Posterior cingulate gyrus (tissue), 11 donors: ENCODE data around the gene OR10G2.
"Not testable (repeated sequence)": the region's sequence is repeated elsewhere in the genome, so short reads cannot be mapped to it uniquely, and the experiment has no call there.

ENCODE experiments used
- DNase-seq, 10 donors: peaks; one replicate each; pipeline versions ENCODE4 v3.0.0 to v3.0.0-alpha.2; 2020 to 2021; ENCODE audit warnings: mixed read lengths in 3 of 10
- intact Hi-C: fragments of 100-400 bp; cut with DNase I; formaldehyde crosslinking; loops from one replicate; pipeline ENCODE4 v1.15.1; 2023

OR10G2 gene, protein sequence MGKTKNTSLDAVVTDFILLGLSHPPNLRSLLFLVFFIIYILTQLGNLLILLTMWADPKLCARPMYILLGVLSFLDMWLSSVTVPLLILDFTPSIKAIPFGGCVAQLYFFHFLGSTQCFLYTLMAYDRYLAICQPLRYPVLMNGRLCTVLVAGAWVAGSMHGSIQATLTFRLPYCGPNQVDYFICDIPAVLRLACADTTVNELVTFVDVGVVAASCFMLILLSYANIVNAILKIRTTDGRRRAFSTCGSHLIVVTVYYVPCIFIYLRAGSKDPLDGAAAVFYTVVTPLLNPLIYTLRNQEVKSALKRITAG

DNA sequence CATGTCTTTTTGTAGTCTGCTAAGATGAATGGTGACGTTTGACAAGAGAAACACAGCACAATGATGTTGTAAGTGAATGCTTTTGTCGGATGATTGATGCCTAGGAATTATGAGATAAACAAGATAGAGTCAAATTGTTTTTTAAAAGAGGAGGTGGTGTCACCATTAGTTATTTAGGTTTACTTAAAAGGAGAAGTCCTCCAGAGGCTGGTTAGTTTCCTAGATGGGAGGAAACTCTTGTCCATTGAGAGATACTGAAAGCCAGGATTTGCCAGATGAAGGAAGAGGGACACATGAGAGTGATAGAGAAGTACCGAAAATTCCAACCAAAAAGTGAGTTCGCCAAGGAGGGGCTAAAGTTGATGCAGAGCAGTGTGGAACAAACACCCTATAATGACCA is at the start of gene OR10G2:
Gene OR10G2, minus strand, starts transcription at position 101 of the 400 bp plus-strand sequence. Its CDS starts 98 bp downstream, at position 3.
- no peak for DNase-seq
- intact Hi-C loops: no loop called here

DNA sequence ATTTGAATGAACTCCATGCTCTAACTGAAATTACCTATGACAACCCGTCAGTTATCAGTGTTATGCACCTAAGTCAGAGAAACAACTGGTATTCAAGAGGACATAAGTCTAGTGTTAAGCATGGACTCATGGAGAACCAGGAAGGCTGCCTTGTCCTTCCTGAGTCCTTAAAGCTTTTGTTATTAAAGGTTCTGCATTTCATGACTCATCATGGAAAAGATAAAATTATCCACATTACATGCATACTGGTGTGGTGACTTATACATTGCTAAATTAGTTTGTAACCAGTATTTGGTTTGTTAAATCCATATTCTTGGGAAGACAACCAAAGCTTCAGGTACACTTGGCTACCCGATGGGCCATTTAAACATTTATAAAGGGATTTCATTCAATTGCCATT is 45.3 kb upstream of the OR10G2 start:
- no peak for DNase-seq
- intact Hi-C loops: no loop called here

DNA sequence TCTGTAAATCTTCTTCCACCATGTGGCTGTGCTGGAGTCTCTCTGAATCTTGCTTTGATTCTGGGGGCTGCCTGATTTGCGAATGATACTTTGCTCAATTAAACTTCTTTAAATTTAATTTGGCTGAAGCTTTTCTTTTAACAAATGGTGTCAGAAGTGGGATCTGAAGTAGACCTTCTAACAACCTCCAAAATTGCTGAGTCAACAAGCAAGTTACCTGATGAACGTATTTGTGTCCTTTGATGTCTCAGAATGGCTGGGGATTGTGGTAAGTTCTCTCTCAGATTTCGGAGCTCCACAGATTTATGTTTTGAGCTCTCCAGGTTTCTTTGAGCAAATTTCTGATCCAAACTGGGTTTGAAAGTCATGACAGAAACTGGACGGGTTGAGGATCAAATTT is 40.8 kb upstream of the OR10G2 start:
- intact Hi-C loops: no loop called here
- no peak for DNase-seq

DNA sequence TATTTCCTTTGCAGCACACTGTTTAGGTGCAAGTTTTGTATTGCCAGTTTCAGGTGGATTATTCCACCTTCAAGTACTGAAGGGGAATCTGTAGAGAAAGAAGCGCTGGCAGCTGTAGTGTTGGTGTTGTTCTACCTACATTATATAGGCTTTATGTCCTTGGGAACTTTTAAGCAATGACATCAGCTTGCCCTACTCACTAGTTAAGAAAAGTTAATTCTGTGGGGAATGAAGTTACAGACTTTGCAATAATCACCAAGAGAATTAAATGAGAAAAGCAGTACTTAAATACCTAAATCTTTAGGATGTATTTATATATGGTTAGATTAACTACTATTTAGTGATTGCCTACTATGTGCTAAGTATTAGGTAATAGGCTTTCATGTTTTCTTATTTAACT is 39.0 kb upstream of the OR10G2 start, which contains the start of gene OR4E1:
Gene OR4E1, minus strand, starts transcription at position 101 of the 400 bp plus-strand sequence. CDS start 2,883 bp downstream, outside the sequence.
- intact Hi-C loops: no loop called here
- DNase-seq: no peak

DNA sequence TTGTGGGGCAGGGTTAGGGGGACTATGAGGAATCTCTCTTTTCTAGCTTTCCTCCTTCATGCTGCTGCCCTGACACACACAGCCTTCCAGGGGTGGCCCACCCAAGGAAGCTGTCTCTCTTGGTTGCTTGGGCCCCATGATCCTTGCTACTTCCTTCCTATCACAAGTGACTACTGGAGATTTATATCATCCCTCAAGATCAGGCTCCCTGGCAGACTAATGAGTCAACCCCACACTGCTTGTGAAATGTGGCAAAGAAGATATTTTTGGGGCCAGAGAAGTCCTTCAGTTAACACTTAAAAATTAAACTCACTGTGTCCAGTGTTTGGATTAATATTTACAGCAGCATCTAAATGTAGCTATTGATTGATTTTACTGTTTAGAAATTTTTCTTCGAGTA is 37.4 kb upstream of the OR10G2 start:
- DNase-seq: no peak
- intact Hi-C loops: no loop called here

DNA sequence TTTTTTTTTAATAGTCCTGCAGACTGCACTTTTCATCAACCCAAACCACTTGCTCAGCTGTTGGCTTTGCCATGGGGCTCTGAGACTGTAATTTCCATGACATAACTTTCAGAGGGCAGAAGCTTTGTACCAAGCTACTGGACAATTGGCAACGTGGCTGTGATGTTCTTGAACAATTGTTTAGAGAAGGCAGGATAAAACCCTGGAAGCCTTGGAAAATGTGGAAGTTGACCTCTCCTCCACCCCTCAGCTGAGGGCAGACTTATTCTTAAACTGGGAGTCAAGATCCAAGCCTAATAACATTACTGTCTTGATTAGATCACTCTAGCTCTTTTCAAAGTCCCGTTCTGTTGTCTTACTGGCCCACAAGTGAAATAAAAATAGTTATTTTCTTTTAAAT is 36.6 kb upstream of the OR10G2 start:
- no peak for DNase-seq
- intact Hi-C loops: no loop called here

DNA sequence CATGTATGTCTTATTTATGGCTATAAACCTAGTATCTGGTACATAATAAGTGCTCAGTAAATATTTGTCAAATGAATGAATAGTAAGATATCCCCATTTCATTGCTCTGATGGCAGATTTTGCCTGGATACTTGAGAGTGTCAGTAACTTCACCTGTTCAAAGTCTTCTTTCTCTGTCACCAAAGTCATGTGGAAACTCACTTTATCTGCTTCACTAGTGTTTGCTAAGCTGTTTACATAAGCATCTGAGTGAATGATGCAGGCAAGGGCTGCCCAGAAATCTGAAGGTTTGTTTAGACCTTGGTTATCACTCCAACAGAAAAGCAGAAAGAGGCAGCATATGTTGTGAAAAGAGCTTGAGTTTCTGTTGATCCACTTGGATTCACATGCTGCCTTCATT is 34.5 kb upstream of the OR10G2 start:
- intact Hi-C loops: no loop called here
- DNase-seq: no peak

DNA sequence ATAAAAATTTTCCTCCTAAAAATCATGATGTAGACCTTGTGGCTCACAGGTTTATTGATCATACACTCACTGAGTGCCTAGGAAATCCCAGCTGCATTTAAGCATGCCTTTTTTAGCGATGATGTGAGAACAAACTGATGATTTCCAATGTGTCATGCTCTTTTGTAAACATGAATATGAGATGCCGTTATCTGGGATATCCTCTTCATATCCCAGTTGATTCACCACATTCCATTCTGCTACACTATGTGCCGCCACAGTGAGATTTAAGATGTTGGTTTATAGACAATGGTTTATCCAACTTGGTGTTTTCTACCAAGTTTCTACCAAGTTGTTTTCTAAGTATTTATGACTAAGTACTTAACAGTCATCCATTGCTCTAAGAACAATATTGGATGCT is 33.6 kb upstream of the OR10G2 start:
- intact Hi-C loops: no loop called here
- DNase-seq: no peak

DNA sequence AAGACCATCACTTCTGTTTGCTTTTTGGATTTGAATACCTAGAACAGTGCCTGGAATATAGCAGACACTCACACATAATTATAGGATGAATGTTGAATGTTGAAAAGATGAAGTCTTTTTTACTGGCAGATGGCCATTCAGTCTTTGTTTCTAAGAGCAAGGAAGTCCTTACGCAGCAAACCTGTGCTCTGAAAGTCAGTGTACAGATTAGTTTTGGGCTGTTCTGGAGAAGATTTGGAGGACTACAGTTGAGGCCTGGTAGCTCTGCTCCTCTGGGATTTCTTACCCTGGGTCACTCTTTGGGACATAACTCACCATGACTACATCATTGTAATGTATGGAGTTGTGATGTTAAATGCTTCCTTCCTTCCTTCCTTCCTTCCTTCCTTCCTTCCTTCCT is 22.2 kb upstream of the OR10G2 start:
- intact Hi-C loops: no loop called here
- DNase-seq: no peak

DNA sequence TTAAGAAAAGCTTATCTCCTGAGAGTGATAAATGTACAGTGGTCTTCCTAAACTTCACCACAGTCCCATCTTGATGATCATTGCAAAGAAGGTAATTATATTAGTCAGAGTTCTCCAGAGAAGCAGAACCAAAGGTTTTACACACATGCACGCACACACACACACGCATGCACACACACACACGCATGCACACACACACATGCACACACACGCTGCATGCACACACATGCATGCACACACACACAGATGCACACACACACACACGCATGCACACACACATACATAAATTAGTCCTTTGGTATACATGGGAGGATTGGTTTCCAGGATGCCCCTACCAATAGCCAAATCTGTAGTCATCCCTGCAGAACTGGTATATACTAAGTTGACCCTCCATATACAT is 19.5 kb upstream of the OR10G2 start:
- DNase-seq: no peak
- intact Hi-C loops: no loop called here

DNA sequence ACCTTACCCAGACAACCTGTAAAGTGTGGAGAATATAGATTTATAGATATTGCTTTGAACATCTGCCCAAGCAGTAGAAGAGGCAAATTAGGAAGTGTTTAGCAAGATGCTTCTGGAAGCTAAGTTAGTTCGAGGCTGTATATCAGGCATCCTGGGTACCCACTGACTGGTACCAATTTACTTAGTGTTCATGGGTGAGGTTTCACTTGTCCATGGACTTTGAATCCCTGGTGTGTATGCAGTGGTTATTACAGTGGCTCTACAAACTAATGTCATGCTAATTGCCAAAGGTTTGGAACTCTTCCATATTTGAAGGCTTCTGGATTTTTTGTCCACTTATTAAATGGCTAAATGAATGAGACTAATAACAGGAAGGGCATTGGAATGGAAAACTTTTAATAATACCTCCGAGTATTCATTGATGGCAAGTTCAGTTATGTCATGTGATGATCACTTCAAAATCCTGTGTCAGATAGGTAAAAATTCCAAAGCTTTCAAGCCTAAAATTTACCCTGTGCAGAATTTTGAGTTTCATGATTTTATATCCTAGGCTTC is 18.7 kb upstream of the OR10G2 start, which contains the start of gene OR4E2:
Gene OR4E2, plus strand, starts transcription at position 505 of the 555 bp plus-strand sequence. CDS start 11,248 bp downstream, outside the sequence.
- no peak for DNase-seq
- intact Hi-C loops: no loop called here

DNA sequence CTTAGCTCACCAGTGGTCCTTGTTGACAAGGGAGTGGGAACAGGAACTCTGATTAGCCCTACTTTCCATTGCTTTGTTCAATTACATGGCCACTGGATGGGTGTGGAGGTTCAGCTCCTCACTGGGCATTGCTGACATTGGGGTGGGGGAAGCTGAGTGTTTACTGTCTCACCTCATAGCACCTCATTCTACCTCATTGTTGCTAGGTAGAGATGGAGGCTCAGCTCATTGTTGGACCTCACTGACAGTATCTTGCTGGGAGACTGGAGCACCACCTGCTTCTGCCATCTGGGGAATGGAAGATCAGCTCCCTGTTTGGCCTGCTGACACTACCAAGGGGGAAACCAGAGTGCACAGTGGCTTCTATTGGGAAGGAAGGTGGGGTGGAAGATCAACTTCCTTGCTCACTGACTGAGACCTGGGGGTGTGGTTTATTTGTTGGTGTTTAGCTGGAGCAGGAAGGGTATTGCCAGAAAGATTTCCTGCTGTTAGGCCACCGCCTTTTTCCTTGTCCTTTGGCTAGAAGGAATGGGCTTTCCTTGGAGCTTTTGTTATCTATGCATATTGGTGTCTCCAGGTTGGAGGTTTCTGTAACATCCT is 17.6 kb upstream of the OR10G2 start:
- DNase-seq: no peak
- intact Hi-C loops: no loop called here

DNA sequence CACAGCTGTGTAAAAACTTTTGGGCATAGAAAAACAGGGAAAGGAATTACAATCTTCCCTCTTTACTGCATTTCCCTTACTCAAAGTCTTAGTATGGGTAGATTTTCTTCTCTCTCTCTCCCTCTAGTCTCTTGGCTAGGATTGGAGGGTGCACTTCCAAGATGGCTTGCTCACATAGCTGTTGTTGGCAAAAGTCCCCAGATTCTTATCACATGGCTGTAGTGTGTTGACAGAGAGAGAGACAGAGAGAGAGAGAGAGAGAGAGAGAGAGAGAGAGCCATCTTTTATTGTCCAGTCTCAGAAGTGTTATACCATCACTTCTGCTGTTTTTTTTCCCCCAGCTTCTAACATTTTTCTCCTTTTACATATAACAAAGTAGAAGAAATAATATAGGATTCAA is 12.6 kb upstream of the OR10G2 start:
- DNase-seq: no peak
- intact Hi-C loops: no loop called here

DNA sequence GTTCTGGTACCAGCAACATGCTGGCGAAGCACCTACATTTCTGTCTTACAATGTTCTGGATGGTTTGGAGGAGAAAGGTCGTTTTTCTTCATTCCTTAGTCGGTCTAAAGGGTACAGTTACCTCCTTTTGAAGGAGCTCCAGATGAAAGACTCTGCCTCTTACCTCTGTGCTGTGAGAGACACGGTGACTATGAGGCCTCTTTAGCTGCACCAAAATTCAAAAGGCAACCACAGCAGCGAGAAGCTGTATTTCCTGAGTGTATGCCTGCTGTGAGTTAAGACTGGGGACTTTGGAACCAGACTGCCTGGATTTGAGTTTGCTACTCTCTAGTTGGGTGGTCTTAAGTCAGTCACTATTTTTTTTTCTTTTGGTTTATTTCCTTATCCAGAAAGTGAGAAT is 8.7 kb upstream of the OR10G2 start:
- no peak for DNase-seq
- intact Hi-C loops: no loop called here

DNA sequence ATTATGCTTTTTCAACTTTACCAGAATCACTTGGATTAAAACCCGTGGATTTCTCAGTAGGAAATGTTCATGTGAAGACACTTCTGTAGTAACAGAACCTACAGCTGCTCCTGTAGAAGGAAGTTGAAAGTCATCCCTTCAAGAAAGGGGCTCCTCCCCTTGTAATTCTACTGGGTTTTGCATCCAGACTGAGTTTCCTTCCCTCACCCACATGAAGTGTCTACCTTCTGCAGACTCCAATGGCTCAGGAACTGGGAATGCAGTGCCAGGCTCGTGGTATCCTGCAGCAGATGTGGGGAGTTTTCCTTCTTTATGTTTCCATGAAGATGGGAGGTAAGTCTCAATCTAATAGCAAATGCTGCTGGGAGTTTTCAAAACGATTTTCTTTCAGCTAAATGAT is 7.9 kb upstream of the OR10G2 start:
- intact Hi-C loops: no loop called here
- no peak for DNase-seq

DNA sequence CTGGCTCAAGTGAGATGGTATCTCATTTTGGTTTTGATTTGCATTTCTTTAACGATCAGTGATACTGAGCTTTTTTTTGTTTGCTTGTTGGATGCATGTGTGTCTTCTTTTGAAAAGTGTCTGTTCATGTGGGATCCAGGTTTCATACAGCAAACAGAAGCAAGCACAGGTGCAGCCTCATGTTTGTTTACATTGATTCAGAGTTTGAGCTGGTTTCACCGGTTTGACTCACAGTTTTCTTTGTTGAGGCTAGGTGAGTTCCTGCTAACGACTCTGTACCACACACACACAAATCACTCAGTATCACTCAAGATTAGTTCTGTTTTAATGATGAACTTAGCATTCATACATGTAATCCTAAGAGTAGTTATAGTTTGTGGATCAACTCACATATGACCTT is 3.7 kb downstream of the OR10G2 start:
- no peak for DNase-seq

DNA sequence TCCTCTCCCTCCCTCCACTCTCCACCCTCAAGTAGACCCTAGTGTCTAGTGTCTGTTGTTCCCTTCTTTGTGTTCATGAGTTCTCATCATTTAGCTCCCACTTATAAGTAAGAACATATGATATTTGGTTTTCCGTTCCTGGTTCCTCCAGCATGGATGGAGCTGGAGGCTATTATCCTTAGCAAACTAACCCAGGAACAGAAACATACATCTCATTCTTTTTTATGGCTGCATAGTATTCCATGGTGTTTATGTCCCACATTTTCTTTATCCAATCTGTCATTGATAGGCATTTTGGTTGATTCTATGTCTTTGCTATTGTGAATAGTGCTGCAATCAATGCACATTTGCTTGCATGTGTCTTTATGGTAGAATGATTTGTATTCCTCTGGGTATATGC is 4.2 kb downstream of the OR10G2 start:
- intact Hi-C loops: not testable (repeated sequence)

More for the DNA sequence above, 3.7 kb downstream of the OR10G2 start:
- intact Hi-C loops: no loop called here

DNA sequence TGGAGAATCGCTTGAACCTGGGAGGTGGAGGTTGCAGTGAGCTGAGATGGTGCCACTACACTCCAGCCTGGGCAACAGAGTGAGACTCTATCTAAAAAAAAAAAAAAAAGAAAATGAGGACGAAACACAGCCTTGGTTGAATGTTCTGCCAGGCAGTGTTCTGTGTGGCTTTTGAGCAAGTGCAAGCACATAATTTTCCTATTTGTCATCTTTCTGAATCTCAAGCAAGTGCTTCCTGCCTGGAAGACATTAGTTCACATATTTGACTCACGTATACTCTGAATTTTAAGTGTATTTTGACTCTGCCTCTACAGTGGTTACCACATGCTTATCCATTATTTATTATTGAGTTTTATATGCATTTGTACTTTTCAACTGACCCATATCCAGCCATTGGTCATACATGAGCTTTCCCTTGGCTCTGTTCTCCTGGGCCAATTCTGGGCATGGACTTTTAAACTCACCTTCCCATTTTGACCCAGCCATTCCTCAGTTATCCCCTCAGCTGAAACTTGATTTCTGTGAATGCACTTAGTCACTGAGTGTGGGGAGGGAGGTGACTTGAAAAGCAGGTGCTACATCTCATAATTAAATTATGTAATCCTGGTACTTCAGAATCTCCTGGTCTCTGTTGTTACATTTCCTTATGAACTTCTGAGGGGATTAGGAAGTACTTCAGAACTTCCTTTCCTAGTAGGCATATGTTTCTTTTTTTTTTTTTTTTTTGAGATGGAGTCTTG is 8.1 kb downstream of the OR10G2 start:
- intact Hi-C loops: no loop called here
- no peak for DNase-seq

More for the DNA sequence above, 4.2 kb downstream of the OR10G2 start:
- not testable (repeated sequence) for DNase-seq

DNA sequence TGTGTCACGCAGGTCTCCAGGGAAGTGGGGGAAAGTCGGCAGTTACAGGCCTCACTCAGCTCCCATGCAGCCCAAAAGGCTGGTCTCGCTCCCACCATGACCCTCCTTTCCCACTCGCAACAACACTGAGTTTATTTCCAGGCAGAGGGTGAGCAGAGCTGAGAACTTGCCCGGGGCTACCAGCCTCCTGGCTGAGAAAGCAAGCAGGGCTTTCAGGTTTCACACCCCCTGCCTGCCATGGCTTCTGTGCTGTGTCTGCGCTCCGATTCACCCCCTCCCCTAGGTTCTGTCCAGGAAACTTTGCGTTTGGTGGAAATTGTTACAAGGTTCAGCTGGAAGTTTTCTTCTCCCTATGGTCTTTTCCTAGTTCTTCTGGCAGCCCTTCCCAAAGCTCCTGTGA is 17.1 kb downstream of the OR10G2 start:
- intact Hi-C loops: no loop called here
- DNase-seq: no peak

DNA sequence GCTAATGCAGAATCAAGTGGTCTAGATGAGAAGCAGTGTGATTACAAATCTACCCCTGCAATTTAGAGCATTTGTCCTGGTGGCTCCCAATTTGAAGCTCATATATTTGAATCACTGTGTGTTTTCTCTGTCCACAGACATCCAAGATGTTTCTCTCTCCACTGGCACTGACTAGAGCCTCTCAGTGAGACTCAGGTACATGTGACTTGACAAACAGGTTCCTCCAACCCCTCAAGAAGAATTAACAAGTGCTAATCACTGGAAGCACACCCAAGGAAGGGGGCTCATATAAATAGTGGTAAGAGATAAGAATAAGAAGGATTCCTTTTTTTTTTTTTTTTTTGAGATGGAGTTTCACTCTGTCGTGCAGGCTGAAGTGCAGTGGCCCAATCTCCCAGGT is 20.5 kb downstream of the OR10G2 start:
- intact Hi-C loops: no loop called here
- DNase-seq: no peak

DNA sequence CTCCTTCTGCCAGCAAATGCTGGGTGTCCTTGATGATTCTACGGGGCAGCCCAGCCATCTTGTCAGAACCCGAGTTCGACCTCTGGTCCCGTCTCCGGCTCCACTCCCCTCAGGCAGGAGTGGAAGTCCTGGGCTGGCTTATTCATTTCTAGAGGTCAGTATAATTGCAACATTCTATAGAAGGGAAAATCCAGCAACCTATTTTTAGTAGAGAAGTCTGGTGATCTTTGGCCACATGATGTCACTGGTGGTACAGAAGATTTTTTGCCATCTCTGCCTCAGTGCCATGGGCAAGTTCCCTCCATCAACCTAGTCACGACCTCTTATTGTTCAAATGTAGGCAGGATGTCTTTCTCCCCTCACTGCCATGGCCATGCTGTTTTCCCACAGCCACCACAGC is 22.4 kb downstream of the OR10G2 start:
- no peak for DNase-seq
- intact Hi-C loops: no loop called here
